ENCODE results near the gene AKR1B1. TPM values are rescaled to one million over a fixed set of nuclear protein-coding genes. Genes with fewer than 3 reads are reported as not detected.

The AKR1B1 gene
- total RNA-seq, 4 donors from 2014 or later, result 87.3 to 119 (median 95.6) TPM

GRCh38 chr7:134462337-134462925 is 3.5 kb upstream of the AKR1B1 start:
- no peak overlapping the region for H3K4me3 ChIP-seq
- in situ Hi-C loops (cut with MboI; ENCODE audit: low sequenced_read_pairs in 4 of 4) (no loop called here), intact Hi-C loops (cut with DNase I; ENCODE audit: low total_unique reads) (no loop called here)
- no peak for DNase-seq
- no peaks in the 10 kb centered on the region for H3K9me3 ChIP-seq
- no peaks in the 10 kb centered on the region for H3K36me3 ChIP-seq
- no peak overlapping the region for H3K27ac ChIP-seq
- no peaks in the 10 kb centered on the region for H3K27me3 ChIP-seq
- no peak for TF ChIP-seq POLR2A (IDR thresholded peaks at IDR 0.05)
- no peak for TF ChIP-seq CTCF (IDR thresholded peaks at IDR 0.05 in 4 of 5, conservative IDR thresholded peaks at IDR 0.05 in 1 of 5)
- H3K4me1 ChIP-seq, result peaks cover 12 to 14% of the 10 kb centered on the region in 2 donors
- ATAC-seq, result no peak

- intact Hi-C loops (cut with DNase I; ENCODE audit: low total_unique reads) (no loop called here), in situ Hi-C loops (cut with MboI; ENCODE audit: low sequenced_read_pairs in 4 of 4) (no loop called here)
- no peak for ATAC-seq
- Histone ChIP-seq H3K36me3 (no peaks in the 10 kb centered on the region), H3K27ac (no peak overlapping the region), H3K27me3 (no peaks in the 10 kb centered on the region), H3K4me3 (no peak overlapping the region), H3K4me1 (peaks cover 13 to 16% of the 10 kb centered on the region in 2 donors), H3K9me3 (no peaks in the 10 kb centered on the region)
- TF ChIP-seq CTCF (IDR thresholded peaks at IDR 0.05 in 4 of 5, conservative IDR thresholded peaks at IDR 0.05 in 1 of 5) (no peak), POLR2A (IDR thresholded peaks at IDR 0.05) (no peak)
- no peak for DNase-seq
These were observed 3.0 kb upstream of the AKR1B1 start for GRCh38 chr7:134461916-134462315.

- no peak for TF ChIP-seq POLR2A (IDR thresholded peaks at IDR 0.05)
- no peak for TF ChIP-seq CTCF (IDR thresholded peaks at IDR 0.05 in 4 of 5, conservative IDR thresholded peaks at IDR 0.05 in 1 of 5)
- no peak overlapping the region for H3K4me3 ChIP-seq
- ATAC-seq, result no peak
- DNase-seq, result no peak
- intact Hi-C loops (cut with DNase I; ENCODE audit: low total_unique reads), result loop anchor here (1.0 to 5.0 kb wide), 4 partner anchors 42 to 697 kb away; partner anchors contain the start of gene BPGM
- H3K27me3 ChIP-seq, result no peaks in the 10 kb centered on the region
- peaks cover 0 to 9% of the 10 kb centered on the region in 2 donors for H3K36me3 ChIP-seq
- in situ Hi-C loops (cut with MboI; ENCODE audit: low sequenced_read_pairs in 4 of 4), result no loop called here
- H3K4me1 ChIP-seq, result peaks cover 13 to 17% of the 10 kb centered on the region in 2 donors
- no peaks in the 10 kb centered on the region for H3K9me3 ChIP-seq
- no peak overlapping the region for H3K27ac ChIP-seq
These were observed 1.1 kb upstream of the AKR1B1 start for GRCh38 chr7:134459981-134460380.

- TF ChIP-seq POLR2A (IDR thresholded peaks at IDR 0.05) (no peak), CTCF (IDR thresholded peaks at IDR 0.05 in 4 of 5, conservative IDR thresholded peaks at IDR 0.05 in 1 of 5) (peak in 4 of 5 experiments; percentile 10 to 51 (median 24))
- Histone ChIP-seq H3K27ac (peak overlapping the region; percentile 87 to 95 (median 90)), H3K9me3 (no peaks in the 10 kb centered on the region), H3K36me3 (peaks cover 0 to 9% of the 10 kb centered on the region in 2 donors), H3K4me3 (peak overlapping the region; percentile 82 to 97 (median 88)), H3K27me3 (no peaks in the 10 kb centered on the region), H3K4me1 (peaks cover 20 to 33% of the 10 kb centered on the region in 2 donors)
- intact Hi-C loops (cut with DNase I; ENCODE audit: low total_unique reads), result loop anchor here (2.0 to 5.0 kb wide), 3 partner anchors 44 to 699 kb away; partner anchors contain the start of gene BPGM
- ATAC-seq (peak; percentile 65 to 67), DNase-seq (peak in 1 of 2 donors; percentile 28)
- in situ Hi-C loops (cut with MboI; ENCODE audit: low sequenced_read_pairs in 4 of 4), result no loop called here
These were observed 527 bp downstream of the AKR1B1 start for GRCh38 chr7:134458341-134458805.

All from gastrocnemius medialis (tissue), 4 donors.